HG03469 (cell line): Measurements from ENCODE around the gene PDE8A.

Source experiments
- ATAC-seq: cut with Tn5 transposase; IDR thresholded peaks from one replicate; pipeline ENCODE4 v1.9.1; 2021; ENCODE audit warnings: mild to moderate bottlenecking, moderate library complexity, moderate number of reproducible peaks; ENCODE audit not compliant: unreplicated experiment

PDE8A gene

GRCh38 chr15:85071061-85071460 lies 89.4 kb downstream of the PDE8A start:
- no peak for ATAC-seq

- no peak for ATAC-seq
Measured at GRCh38 chr15:85071504-85071903, 89.8 kb downstream of the PDE8A start.

- no peak for ATAC-seq
Measured at GRCh38 chr15:85072917-85073316, 91.3 kb downstream of the PDE8A start.

- ATAC-seq = no peak
Measured at GRCh38 chr15:85073556-85074194, 92.0 kb downstream of the PDE8A start.

- no peak for ATAC-seq
Measured at GRCh38 chr15:85086855-85087254, 105.2 kb downstream of the PDE8A start.

- ATAC-seq = no peak
Measured at GRCh38 chr15:85088300-85088699, 106.6 kb downstream of the PDE8A start.

GRCh38 chr15:85089929-85090597 lies 108.4 kb downstream of the PDE8A start:
- ATAC-seq = no peak

GRCh38 chr15:85091990-85092389 lies 110.3 kb downstream of the PDE8A start:
- no peak for ATAC-seq

GRCh38 chr15:85094685-85095084 lies 113.0 kb downstream of the PDE8A start:
- no peak for ATAC-seq

GRCh38 chr15:85095566-85095965 lies 113.9 kb downstream of the PDE8A start:
- no peak for ATAC-seq

GRCh38 chr15:85097250-85097649 lies 115.6 kb downstream of the PDE8A start:
- ATAC-seq = no peak

GRCh38 chr15:85097725-85098124 lies 116.1 kb downstream of the PDE8A start:
- ATAC-seq = no peak

- ATAC-seq = no peak
Measured at GRCh38 chr15:85099195-85099803, 117.6 kb downstream of the PDE8A start.

GRCh38 chr15:85100186-85100937 lies 118.7 kb downstream of the PDE8A start:
- no peak for ATAC-seq

- ATAC-seq = no peak
Measured at GRCh38 chr15:85104584-85104983, 122.9 kb downstream of the PDE8A start.

GRCh38 chr15:85108136-85108535 lies 126.5 kb downstream of the PDE8A start:
- no peak for ATAC-seq

- no peak for ATAC-seq
Measured at GRCh38 chr15:85109333-85109732, 127.7 kb downstream of the PDE8A start.

GRCh38 chr15:85112997-85113396 lies 131.3 kb downstream of the PDE8A start:
- ATAC-seq = no peak

- ATAC-seq = no peak
Measured at GRCh38 chr15:85114886-85115285, 133.2 kb downstream of the PDE8A start.

- ATAC-seq = no peak
Measured at GRCh38 chr15:85116066-85116465, 134.4 kb downstream of the PDE8A start.

GRCh38 chr15:85116494-85116893 lies 134.8 kb downstream of the PDE8A start:
- no peak for ATAC-seq
